Measurements from ENCODE around the gene CEND1. TPM values are rescaled to one million over a fixed set of nuclear protein-coding genes. Genes with fewer than 3 reads are reported as not detected.

CEND1 gene
- total RNA-seq = under 1 TPM; 0.35 to 0.40 TPM

DNA sequence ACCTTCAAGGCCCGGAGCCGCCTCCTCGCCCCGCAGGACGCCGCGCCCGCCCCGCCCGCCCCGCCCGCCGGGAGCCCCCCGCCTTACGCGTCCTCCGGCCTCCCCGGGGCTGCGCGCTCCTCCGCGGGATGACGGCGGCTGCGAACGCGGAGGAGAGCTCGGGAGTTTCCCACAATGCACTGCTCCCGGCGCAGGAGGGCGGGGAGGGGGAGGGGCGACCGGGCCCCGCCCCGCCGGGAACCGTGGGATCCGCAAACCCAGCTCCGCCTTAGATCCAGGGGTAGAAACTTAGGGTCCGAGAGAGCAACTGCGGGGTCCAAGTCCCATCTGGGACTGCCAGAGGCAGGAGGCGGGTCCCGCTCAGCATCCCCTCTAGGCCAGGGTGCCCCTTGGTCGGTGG is at the start of gene CEND1:
CEND1 (minus strand) TSS at position 148 of the 400 bp plus-strand sequence. CDS start 1,514 bp downstream, outside the sequence.
- no peaks in the 10 kb centered on the region for H3K9me3 ChIP-seq
- TF ChIP-seq, protein P1, sequence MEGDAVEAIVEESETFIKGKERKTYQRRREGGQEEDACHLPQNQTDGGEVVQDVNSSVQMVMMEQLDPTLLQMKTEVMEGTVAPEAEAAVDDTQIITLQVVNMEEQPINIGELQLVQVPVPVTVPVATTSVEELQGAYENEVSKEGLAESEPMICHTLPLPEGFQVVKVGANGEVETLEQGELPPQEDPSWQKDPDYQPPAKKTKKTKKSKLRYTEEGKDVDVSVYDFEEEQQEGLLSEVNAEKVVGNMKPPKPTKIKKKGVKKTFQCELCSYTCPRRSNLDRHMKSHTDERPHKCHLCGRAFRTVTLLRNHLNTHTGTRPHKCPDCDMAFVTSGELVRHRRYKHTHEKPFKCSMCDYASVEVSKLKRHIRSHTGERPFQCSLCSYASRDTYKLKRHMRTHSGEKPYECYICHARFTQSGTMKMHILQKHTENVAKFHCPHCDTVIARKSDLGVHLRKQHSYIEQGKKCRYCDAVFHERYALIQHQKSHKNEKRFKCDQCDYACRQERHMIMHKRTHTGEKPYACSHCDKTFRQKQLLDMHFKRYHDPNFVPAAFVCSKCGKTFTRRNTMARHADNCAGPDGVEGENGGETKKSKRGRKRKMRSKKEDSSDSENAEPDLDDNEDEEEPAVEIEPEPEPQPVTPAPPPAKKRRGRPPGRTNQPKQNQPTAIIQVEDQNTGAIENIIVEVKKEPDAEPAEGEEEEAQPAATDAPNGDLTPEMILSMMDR (IDR thresholded peaks at IDR 0.05) = no peak
- H3K4me3 ChIP-seq = no peak within 1 kb of the TSS
- peaks cover 14% of the 10 kb centered on the region for H3K27me3 ChIP-seq
- peaks cover 4% of the 10 kb centered on the region for H3K4me1 ChIP-seq
- H3K9ac ChIP-seq (ENCODE audit: low read depth in 2 of 2, low read length in 2 of 2) = no peak within 1 kb of the TSS
- intact Hi-C loops (cut with DNase I) = no loop called here
- no peaks in the 10 kb centered on the region for H3K36me3 ChIP-seq
- no peak for DNase-seq
- H3K27ac ChIP-seq = no peak within 1 kb of the TSS

DNA sequence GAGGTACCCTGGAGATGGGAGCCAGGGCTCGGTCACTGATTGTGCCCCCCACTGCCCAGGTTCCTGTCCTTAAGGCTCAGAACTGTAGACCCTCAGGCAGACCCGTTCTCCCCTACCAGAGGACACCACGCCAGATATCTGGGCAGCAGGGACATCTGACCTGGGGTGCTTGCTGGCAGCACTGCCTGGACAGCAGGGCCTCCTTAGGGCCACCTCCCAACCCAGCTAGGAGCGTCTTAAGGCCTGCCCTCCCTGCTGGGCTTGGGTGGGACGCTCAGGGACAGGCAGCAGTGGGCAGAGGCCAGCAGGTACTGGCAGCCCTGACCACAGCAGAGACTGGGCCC is 49.4 kb upstream of the CEND1 start:
- Histone ChIP-seq H3K4me1 (peaks cover 29% of the 10 kb centered on the region), H3K4me3 (no peak overlapping the region), H3K9ac (ENCODE audit: low read depth in 2 of 2, low read length in 2 of 2) (no peak overlapping the region), H3K27ac (no peak overlapping the region), H3K9me3 (no peaks in the 10 kb centered on the region), H3K36me3 (peaks cover 21% of the 10 kb centered on the region), H3K27me3 (no peaks in the 10 kb centered on the region)
- DNase-seq = no peak
- intact Hi-C loops (cut with DNase I) = no loop called here
- TF ChIP-seq, protein P1 (IDR thresholded peaks at IDR 0.05) = no peak

GRCh38 chr11:838441-839279 is 48.8 kb upstream of the CEND1 start:
- TF ChIP-seq, protein P1 (IDR thresholded peaks at IDR 0.05) = no peak
- intact Hi-C loops (cut with DNase I) = no loop called here
- H3K9ac ChIP-seq (ENCODE audit: low read depth in 2 of 2, low read length in 2 of 2) = no peak overlapping the region
- H3K27me3 ChIP-seq = no peaks in the 10 kb centered on the region
- H3K4me3 ChIP-seq = no peak overlapping the region
- peak; percentile 67 for DNase-seq
- peaks cover 21% of the 10 kb centered on the region for H3K36me3 ChIP-seq
- no peaks in the 10 kb centered on the region for H3K9me3 ChIP-seq
- H3K4me1 ChIP-seq = peaks cover 35% of the 10 kb centered on the region
- H3K27ac ChIP-seq = no peak overlapping the region

DNA sequence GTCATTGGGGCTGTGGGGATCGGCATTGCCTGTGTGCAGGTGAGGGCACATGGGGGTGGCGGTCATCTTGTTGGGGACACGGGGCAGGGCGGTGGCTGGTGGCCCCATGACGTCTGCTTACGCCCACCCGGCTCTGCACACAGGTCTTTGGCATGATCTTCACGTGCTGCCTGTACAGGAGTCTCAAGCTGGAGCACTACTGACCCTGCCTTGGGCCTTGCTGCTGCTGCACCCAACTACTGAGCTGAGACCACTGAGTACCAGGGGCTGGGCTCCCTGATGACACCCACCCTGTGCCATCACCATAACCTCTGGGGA is 48.1 kb upstream of the CEND1 start:
- peaks cover 30% of the 10 kb centered on the region for H3K4me1 ChIP-seq
- intact Hi-C loops (cut with DNase I) = no loop called here
- peaks cover 21% of the 10 kb centered on the region for H3K36me3 ChIP-seq
- no peak overlapping the region for H3K27ac ChIP-seq
- no peaks in the 10 kb centered on the region for H3K27me3 ChIP-seq
- H3K4me3 ChIP-seq = no peak overlapping the region
- H3K9me3 ChIP-seq = no peaks in the 10 kb centered on the region
- no peak for DNase-seq
- H3K9ac ChIP-seq (ENCODE audit: low read depth in 2 of 2, low read length in 2 of 2) = no peak overlapping the region
- TF ChIP-seq, protein P1 (IDR thresholded peaks at IDR 0.05) = no peak

- peaks cover 21% of the 10 kb centered on the region for H3K36me3 ChIP-seq
Measured at GRCh38 chr11:837189-837989, 47.5 kb upstream of the CEND1 start.

More at GRCh38 chr11:837189-837989, 47.5 kb upstream of the CEND1 start:
- Histone ChIP-seq H3K27ac (no peak overlapping the region), H3K9ac (ENCODE audit: low read depth in 2 of 2, low read length in 2 of 2) (peak overlapping the region in 1 of 2 donors; percentile 19), H3K4me1 (peaks cover 31% of the 10 kb centered on the region), H3K9me3 (no peaks in the 10 kb centered on the region), H3K27me3 (no peaks in the 10 kb centered on the region), H3K4me3 (no peak overlapping the region)
- TF ChIP-seq, protein P1 (IDR thresholded peaks at IDR 0.05) = no peak
- intact Hi-C loops (cut with DNase I) = no loop called here
- no peak for DNase-seq

Data from colonic mucosa (tissue), 4 donors.